Stomach (tissue), 4 donors: ENCODE data around the gene GLCCI1.

ENCODE experiments used
- CTCF ChIP-seq, 7 experiments: fragments of 450-650 bp in 4 of 7; fragments of 200-600 bp in 3 of 7; sonication (generic) in 3 of 7; IDR thresholded peaks; one replicate each; pipeline ENCODE4 v1.5.1; 2016 to 2019; ENCODE audit warnings: antibody characterized with exemption in 7 of 7, control low read depth in 2 of 7, mild to moderate bottlenecking in 1 of 7
- POLR2AphosphoS5 ChIP-seq, 3 donors: sonication (generic); formaldehyde crosslinking; IDR thresholded peaks; one replicate each; pipeline ENCODE4 v1.6.1; 2016; ENCODE audit warnings: antibody characterized with exemption in 3 of 3

- no peak for TF ChIP-seq POLR2AphosphoS5 (IDR thresholded peaks at IDR 0.05)
- no peak for TF ChIP-seq CTCF (IDR thresholded peaks at IDR 0.05)
Measured at GRCh38 chr7:8089036-8089780, 120.6 kb downstream of the GLCCI1 start.
